Retinal pigment epithelial cell (primary cell): ENCODE results near the gene ATP11B.

Experiments used
- DNase-seq: peaks from one replicate; pipeline ENCODE4 v3.0.0-alpha.2; 2010; ENCODE audit warnings: low read depth
- H3K4me3 ChIP-seq: 2 replicates; pipeline ENCODE4 v1.5.1; 2011; ENCODE audit warnings: mild to moderate bottlenecking, low read length, control low read depth, moderate library complexity
- CTCF ChIP-seq: conservative IDR thresholded peaks from 2 replicates; pipeline ENCODE4 v1.5.1; 2011; ENCODE audit warnings: low read depth, low read length, control low read depth, inconsistent platforms

The ATP11B gene

GRCh38 chr3:182879031-182879611, 85.8 kb downstream of the ATP11B start:
- no peak for DNase-seq
- TF ChIP-seq CTCF, result no peak
- no peak overlapping the region for H3K4me3 ChIP-seq

DNA sequence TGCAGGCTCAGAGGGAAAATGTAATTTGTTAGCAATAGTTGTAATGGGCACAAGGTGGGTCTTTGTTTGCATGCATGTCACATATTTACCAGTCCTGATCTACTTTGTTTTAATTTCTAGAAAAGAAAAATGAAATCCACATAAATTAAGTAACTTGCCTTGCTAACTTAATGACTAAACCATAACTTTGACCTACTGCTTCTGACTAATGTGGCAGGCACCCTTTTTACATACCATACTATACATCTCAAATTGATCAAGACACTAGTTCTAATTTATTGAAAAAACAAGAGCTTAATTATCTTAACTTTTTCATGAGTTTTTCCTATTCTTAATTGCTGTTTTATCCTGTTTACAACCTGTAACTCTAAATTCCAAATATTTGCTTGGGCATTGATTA, 93.2 kb downstream of the ATP11B start:
- no peak for TF ChIP-seq CTCF
- H3K4me3 ChIP-seq, result no peak overlapping the region
- no peak for DNase-seq

DNA sequence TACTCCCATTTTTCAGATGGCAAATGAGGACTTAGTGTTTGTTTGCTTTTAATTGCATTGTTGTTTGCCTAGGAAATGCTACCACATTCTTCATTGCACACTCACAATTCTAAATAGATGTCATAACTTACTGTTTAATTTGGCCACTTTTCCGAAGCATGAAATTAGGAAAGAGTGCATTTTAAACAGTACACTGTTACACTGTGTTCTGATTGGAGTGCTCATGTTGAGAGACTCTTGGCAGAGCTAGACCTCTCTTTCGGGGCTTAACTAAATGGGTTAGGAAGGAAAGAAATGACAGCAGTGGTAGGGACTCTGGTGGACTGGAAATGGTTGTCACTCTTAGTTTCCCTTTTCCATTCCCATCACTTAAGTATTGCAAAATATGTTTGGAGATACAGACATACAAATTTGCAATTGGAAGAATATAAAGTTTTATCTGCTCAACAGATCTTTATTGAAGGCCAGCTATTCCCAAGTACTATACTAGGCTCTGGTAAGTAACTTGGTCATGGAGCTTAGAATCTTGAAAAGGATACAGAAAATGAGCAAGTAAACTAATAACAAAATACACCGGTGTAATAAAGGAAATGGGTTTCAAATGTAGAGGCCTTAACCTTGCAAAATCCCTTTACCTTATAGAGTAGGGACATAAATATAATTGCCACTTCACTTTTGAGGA, 96.8 kb downstream of the ATP11B start:
- no peak overlapping the region for H3K4me3 ChIP-seq
- DNase-seq, result no peak
- TF ChIP-seq CTCF, result no peak

DNA sequence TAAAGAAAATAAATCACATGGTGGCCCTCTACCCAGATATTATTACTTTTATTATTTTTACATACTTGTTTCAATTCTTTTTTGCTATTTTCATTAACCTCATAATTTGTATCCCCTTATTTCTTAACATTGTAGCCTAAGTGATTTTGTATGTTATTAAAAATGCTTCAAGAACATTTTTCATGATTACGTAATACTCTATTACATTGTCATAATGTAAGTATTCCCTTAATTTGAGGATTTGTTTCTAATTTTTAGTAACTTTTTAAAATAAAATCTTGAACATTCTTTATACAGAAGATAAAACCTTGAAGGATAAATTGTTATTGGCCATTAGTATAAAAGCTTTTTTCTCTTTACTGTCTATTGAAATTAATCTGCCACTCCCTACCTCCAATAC, 98.1 kb downstream of the ATP11B start:
- DNase-seq, result no peak
- H3K4me3 ChIP-seq, result no peak overlapping the region
- TF ChIP-seq CTCF, result no peak

DNA sequence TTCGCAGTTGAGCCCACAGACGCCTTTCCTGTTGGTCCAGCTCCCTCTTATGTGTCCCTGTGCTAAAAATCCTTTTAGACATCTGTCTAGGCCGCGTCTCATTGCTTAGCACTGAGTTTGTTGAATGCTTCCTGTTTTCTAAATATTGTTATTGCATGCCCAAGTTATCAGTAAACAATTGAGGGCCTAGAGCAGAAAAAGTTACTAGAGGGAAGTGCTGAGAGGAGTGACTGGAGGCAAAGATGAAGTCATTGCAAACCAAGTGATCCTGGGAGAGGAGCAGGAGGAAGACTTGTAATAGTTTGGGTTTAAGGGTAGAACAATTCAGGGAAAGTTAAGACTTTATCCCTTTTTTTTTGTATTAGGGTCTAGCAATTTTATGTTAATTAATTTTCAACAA, 98.9 kb downstream of the ATP11B start:
- DNase-seq, result no peak
- no peak overlapping the region for H3K4me3 ChIP-seq
- TF ChIP-seq CTCF, result no peak

DNA sequence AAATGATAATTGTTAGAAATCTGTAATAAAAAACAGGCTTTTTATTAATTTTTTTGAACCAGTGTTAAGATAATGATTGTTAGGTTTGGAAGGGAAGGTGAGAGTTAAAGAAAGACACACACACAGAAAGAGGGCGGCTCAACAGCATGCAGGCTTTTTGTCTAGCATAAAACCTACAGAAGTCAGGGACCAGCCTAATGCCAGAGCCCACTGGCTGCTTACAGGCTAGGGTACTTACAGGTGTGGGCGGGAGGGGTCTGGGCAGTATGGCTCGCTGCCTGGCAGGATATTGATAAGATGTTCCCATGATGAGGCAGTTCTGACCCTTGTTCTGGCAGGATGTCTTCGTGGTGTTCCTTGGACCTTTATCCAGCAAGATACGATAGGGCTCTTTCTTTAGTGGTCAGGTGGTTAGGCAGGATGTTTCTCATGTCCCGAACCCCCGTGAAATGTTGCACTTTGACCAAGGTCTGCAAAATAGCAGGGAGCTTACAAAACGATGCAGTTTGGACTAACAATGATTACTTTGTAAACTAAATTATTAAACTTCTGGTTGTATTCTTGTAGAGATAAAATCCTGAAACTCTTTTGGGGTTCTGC, 102.3 kb downstream of the ATP11B start:
- H3K4me3 ChIP-seq, result no peak overlapping the region
- no peak for TF ChIP-seq CTCF
- DNase-seq, result no peak

GRCh38 chr3:182896553-182896952, 103.2 kb downstream of the ATP11B start:
- no peak overlapping the region for H3K4me3 ChIP-seq
- no peak for TF ChIP-seq CTCF
- DNase-seq, result no peak
